PC-3 (cell line): ENCODE measurements around the gene MACROD1. TPM values are rescaled to one million over a fixed set of nuclear protein-coding genes. Genes with fewer than 3 reads are reported as not detected.

Experiments
- ATAC-seq: fragments of 200-7000 bp; cut with Tn5 transposase; 2 replicates; pipeline ENCODE4 v1.9.1; 2020; ENCODE audit warnings: mild to moderate bottlenecking, moderate library complexity
- BruUV-seq: library from RNA; stranded (reverse); fragments of 400-500 nt; replicated peaks from 2 replicates; lab custom pipeline; 2021; lab: Mats Ljungman, UMichigan
- CTCF ChIA-PET: fragments of 300-600 bp; sonication (Branson Sonifier 250); formaldehyde crosslinking; loops from one replicate; lab custom pipeline; 2022; ENCODE audit warnings: antibody characterized with exemption; lab: Charles Lee
- POLR2A ChIA-PET: fragments of 300-600 bp; sonication (Branson Sonifier 250); formaldehyde crosslinking; loops from one replicate; lab custom pipeline; 2022; ENCODE audit warnings: antibody characterized with exemption; ENCODE audit not compliant: unreplicated experiment; lab: Charles Lee
- DNase-seq: peaks from one replicate; pipeline ENCODE4 v3.0.0-alpha.2; 2015
- H2AFZ ChIP-seq: fragments of 300-600 bp; sonication (generic); 2 replicates; pipeline ENCODE4 v1.6.0; 2016; ENCODE audit warnings: antibody characterized with exemption, low read length
- H3F3A ChIP-seq: fragments of 300-600 bp; sonication (generic); one replicate; pipeline ENCODE4 v1.6.0; 2017; ENCODE audit warnings: antibody characterized with exemption, low read length, control low read depth, mild to moderate bottlenecking; ENCODE audit not compliant: unreplicated experiment
- H3K27ac ChIP-seq: fragments of 300-600 bp; sonication (generic); 2 replicates; pipeline ENCODE4 v1.5.1; 2016; ENCODE audit warnings: mild to moderate bottlenecking, low read length
- H3K27me3 ChIP-seq: fragments of 300-600 bp; sonication (generic); 2 replicates; pipeline ENCODE4 v1.6.1; 2016; ENCODE audit warnings: low read length, mixed read lengths
- H3K36me3 ChIP-seq: fragments of 300-600 bp; sonication (generic); 2 replicates; pipeline ENCODE4 v1.6.1; 2016; ENCODE audit warnings: low read depth, mixed run types, low read length, mixed read lengths
- H3K4me1 ChIP-seq: fragments of 300-600 bp; sonication (generic); 2 replicates; pipeline ENCODE4 v1.5.1; 2016; ENCODE audit warnings: low read length; ENCODE audit not compliant: insufficient read depth
- H3K4me2 ChIP-seq: fragments of 300-600 bp; sonication (generic); 2 replicates; pipeline ENCODE4 v1.6.0; 2016; ENCODE audit warnings: low read length
- H3K4me3 ChIP-seq: fragments of 300-600 bp; sonication (generic); 2 replicates; pipeline ENCODE4 v1.5.1; 2016; ENCODE audit warnings: mild to moderate bottlenecking, low read length, mixed read lengths
- H3K79me2 ChIP-seq: fragments of 300-600 bp; sonication (generic); 2 replicates; pipeline ENCODE4 v1.6.1; 2017; ENCODE audit warnings: low read length, mixed read lengths
- H3K9ac ChIP-seq: fragments of 300-600 bp; sonication (generic); 2 replicates; pipeline ENCODE4 v1.6.0; 2016; ENCODE audit warnings: mild to moderate bottlenecking, low read length
- H3K9me2 ChIP-seq: fragments of 300-600 bp; sonication (generic); replicated peaks from 2 replicates; pipeline ENCODE4 v1.6.1; 2016; ENCODE audit warnings: mixed run types, low read length, mixed read lengths
- H3K9me3 ChIP-seq: fragments of 300-600 bp; sonication (generic); 2 replicates; pipeline ENCODE4 v1.6.1; 2016; ENCODE audit warnings: low read length, mixed read lengths
- H4K20me1 ChIP-seq: fragments of 300-600 bp; sonication (generic); 2 replicates; pipeline ENCODE4 v1.6.1; 2016; ENCODE audit warnings: low read length, mixed read lengths
- EZH2 ChIP-seq: fragments of 300-600 bp; sonication (generic); IDR thresholded peaks from one replicate; pipeline ENCODE4 v1.6.1; 2017; ENCODE audit warnings: antibody characterized with exemption, mild to moderate bottlenecking, low read length; ENCODE audit not compliant: unreplicated experiment
- EZH2phosphoT487 ChIP-seq: fragments of 300-600 bp; sonication (generic); IDR thresholded peaks from 2 replicates; pipeline ENCODE4 v1.6.1; 2018; ENCODE audit warnings: mild to moderate bottlenecking, antibody characterized with exemption, low read length, borderline replicate concordance
- intact Hi-C: fragments of 100-400 bp; cut with micrococcal nuclease; formaldehyde crosslinking; loops from 2 replicates; pipeline ENCODE4 v1.9.0; 2023
- total RNA-seq: library from RNA; depleted of rRNA; stranded (reverse); fragments of >200 nt; gene quantifications from 2 replicates; pipeline ENCODE4 v1.2.3, GENCODE V29; 2014
- TF ChIP-seq, protein P1 (sequence below): fragments of 300-600 bp; sonication (generic); conservative IDR thresholded peaks from 2 replicates; pipeline ENCODE4 v1.5.1; 2017; ENCODE audit warnings: antibody characterized with exemption, low read depth, mild to moderate bottlenecking, low read length

Gene MACROD1
- total RNA-seq, 1 experiment from 2014 or later, result 71.4 TPM

DNA sequence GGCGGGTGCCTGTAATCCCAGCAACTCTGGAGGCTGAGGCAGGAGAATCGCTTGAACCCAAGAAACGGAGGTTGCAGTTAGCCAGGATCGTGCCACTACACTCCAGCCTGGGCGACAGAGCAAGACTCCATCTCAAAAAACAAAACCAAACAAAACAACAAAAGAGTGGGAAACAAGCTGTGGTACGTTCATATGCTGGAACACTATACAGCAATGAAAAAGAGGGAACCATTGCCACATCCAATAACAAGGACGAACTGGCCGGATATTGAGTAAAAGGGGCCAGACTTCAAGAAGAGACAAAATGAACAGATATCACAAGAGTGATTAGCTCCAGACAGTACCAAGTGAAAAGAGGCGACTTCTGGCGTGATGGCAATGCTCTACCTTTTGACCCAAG is 4.9 kb downstream of the MACROD1 start:
- H3F3A ChIP-seq, result no peaks in the 10 kb centered on the region
- H3K4me1 ChIP-seq, result peaks cover 17% of the 10 kb centered on the region
- H2AFZ ChIP-seq, result no peak overlapping the region
- intact Hi-C loops, result no loop called here
- no peak overlapping the region for H3K27ac ChIP-seq
- no peaks in the 10 kb centered on the region for H3K9me2 ChIP-seq
- DNase-seq (no peak), ATAC-seq (no peak)
- H3K4me2 ChIP-seq, result no peak overlapping the region
- H3K9me3 ChIP-seq, result no peaks in the 10 kb centered on the region
- no peak overlapping the region for H3K4me3 ChIP-seq
- H3K27me3 ChIP-seq, result no peaks in the 10 kb centered on the region
- CTCF ChIA-PET, result no interaction called here
- no peak for TF ChIP-seq EZH2
- no peak for TF ChIP-seq EZH2phosphoT487
- TF ChIP-seq, protein P1, sequence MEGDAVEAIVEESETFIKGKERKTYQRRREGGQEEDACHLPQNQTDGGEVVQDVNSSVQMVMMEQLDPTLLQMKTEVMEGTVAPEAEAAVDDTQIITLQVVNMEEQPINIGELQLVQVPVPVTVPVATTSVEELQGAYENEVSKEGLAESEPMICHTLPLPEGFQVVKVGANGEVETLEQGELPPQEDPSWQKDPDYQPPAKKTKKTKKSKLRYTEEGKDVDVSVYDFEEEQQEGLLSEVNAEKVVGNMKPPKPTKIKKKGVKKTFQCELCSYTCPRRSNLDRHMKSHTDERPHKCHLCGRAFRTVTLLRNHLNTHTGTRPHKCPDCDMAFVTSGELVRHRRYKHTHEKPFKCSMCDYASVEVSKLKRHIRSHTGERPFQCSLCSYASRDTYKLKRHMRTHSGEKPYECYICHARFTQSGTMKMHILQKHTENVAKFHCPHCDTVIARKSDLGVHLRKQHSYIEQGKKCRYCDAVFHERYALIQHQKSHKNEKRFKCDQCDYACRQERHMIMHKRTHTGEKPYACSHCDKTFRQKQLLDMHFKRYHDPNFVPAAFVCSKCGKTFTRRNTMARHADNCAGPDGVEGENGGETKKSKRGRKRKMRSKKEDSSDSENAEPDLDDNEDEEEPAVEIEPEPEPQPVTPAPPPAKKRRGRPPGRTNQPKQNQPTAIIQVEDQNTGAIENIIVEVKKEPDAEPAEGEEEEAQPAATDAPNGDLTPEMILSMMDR, result no peak
- BruUV-seq, result no TSS peak
- H3K9ac ChIP-seq, result no peak overlapping the region
- POLR2A ChIA-PET, result no interaction called here
- peaks cover 44% of the 10 kb centered on the region for H3K79me2 ChIP-seq
- H4K20me1 ChIP-seq, result 0 out of 2 replicates have a peak, but pooled peaks cover 7% of the 10 kb centered on the region
- peaks cover 5% of the 10 kb centered on the region for H3K36me3 ChIP-seq

DNA sequence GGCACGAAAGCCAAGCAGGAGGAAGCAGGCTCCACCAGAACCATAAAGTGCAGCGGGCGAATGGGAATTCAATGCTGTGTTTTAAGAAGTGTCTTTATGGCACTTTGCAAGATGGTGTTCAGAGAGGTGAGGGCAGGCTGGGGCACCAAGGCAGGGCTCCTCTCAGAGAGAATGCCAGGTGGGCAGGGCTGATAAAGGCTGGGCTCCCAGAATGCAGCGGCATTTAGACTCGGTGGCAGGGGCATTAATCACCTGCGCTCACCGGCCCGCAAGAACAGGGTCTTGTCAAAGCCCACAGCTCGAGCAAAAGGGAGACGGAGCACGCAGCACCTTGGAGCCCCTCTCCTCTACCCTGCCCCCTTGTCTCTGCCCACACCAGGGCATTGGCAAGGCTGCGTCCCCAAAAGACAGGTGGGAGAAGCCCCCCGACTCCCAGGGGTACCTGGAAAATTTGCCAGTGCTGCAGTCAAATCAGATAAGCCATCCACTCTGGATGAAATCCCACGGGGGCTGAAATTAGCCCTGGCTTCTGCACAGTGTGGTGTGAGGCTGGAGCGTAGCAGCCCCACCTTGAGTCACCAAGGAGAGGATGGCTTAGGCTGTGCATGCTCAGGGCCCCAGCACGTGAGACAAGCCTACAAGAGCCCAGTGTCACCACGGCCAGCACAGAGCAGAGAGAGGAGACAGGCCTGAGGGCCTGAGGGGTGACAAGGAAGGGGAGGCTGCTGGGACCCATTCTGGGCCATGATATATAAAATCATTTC is 8.1 kb downstream of the MACROD1 start:
- ChIA-PET POLR2A (no interaction called here), CTCF (no interaction called here)
- intact Hi-C loops, result no loop called here
- no peaks in the 10 kb centered on the region for H4K20me1 ChIP-seq
- H3K9me3 ChIP-seq, result no peaks in the 10 kb centered on the region
- peaks cover 19% of the 10 kb centered on the region for H3K79me2 ChIP-seq
- peaks cover 5% of the 10 kb centered on the region for H3K36me3 ChIP-seq
- no peak overlapping the region for H3K4me2 ChIP-seq
- no peak for TF ChIP-seq EZH2
- no peak for TF ChIP-seq EZH2phosphoT487
- TF ChIP-seq, protein P1, result no peak
- no peaks in the 10 kb centered on the region for H3K27me3 ChIP-seq
- BruUV-seq, result no TSS peak
- ATAC-seq, result no peak
- DNase-seq, result no peak
- no peak overlapping the region for H2AFZ ChIP-seq
- H3K9ac ChIP-seq, result no peak overlapping the region
- no peak overlapping the region for H3K27ac ChIP-seq
- no peaks in the 10 kb centered on the region for H3K9me2 ChIP-seq
- no peaks in the 10 kb centered on the region for H3F3A ChIP-seq
- H3K4me1 ChIP-seq, result no peaks in the 10 kb centered on the region
- no peak overlapping the region for H3K4me3 ChIP-seq
